SJSA1 (cell line): ENCODE measurements around the gene MYLK3. TPM values are rescaled to one million over a fixed set of nuclear protein-coding genes. Genes with fewer than 3 reads are reported as not detected.

Source experiments
- DNase-seq, 2 experiments: peaks; one replicate each; pipeline ENCODE4 v3.0.0-alpha.2; 2015 to 2020; ENCODE audit warnings: low spot score in 2 of 2, low read depth in 1 of 2
- H3K27ac ChIP-seq: fragments of 250-450 bp; sonication (Bioruptor Pico); 2 replicates; pipeline ENCODE4 v1.5.1; 2020; ENCODE audit warnings: mild to moderate bottlenecking, moderate library complexity
- H3K27me3 ChIP-seq: fragments of 250-450 bp; sonication (Bioruptor Pico); replicated peaks from 2 replicates; pipeline ENCODE4 v1.5.1; 2020; ENCODE audit warnings: mild to moderate bottlenecking, moderate library complexity
- H3K36me3 ChIP-seq: fragments of 250-450 bp; sonication (Bioruptor Pico); 2 replicates; pipeline ENCODE4 v1.5.1; 2020; ENCODE audit warnings: mild to moderate bottlenecking
- H3K4me1 ChIP-seq: fragments of 250-450 bp; sonication (Bioruptor Pico); replicated peaks from 2 replicates; pipeline ENCODE4 v1.6.1; 2021; ENCODE audit warnings: mild to moderate bottlenecking
- H3K4me3 ChIP-seq: fragments of 250-450 bp; sonication (Bioruptor Pico); 2 replicates; pipeline ENCODE4 v1.5.1; 2020; ENCODE audit warnings: mild to moderate bottlenecking
- H3K9me3 ChIP-seq: fragments of 250-450 bp; sonication (Bioruptor Pico); replicated peaks from 2 replicates; pipeline ENCODE4 v1.5.1; 2020; ENCODE audit warnings: mild to moderate bottlenecking
- total RNA-seq: library from RNA; depleted of rRNA; stranded (reverse); fragments of >200 nt; shearing (Covaris generic); gene quantifications from 2 replicates; pipeline ENCODE4 v1.2.3, GENCODE V29; 2014

MYLK3 gene
- total RNA-seq, 1 experiment from 2014 or later = 0.13 TPM

DNA sequence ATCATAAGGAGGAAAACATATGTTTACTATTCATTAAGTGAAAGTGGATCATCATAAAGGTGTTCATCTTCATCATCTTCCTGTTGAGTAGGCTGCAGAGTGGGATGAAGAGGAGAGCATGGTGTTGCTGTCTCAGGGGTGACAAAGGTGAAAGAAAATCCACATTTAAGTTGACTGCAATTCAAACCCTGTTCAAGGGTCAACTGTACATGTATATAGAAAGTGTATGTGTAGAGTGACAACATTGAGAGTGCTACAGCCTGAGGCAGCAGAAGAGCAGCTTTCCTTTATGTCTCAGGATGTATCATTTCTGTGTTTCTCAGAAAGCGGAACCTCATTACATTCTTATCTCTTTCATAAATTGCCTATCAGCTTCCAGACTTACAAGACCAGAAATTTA is 41.5 kb downstream of the MYLK3 start:
- no peaks in the 10 kb centered on the region for H3K36me3 ChIP-seq
- DNase-seq = no peak
- H3K9me3 ChIP-seq = no peaks in the 10 kb centered on the region
- H3K4me1 ChIP-seq = no peaks in the 10 kb centered on the region
- no peak overlapping the region for H3K27ac ChIP-seq
- H3K27me3 ChIP-seq = no peaks in the 10 kb centered on the region
- H3K4me3 ChIP-seq = no peak overlapping the region

- DNase-seq = no peak
- H3K27ac ChIP-seq = no peak overlapping the region
- H3K9me3 ChIP-seq = no peaks in the 10 kb centered on the region
These were observed 46.1 kb downstream of the MYLK3 start for GRCh38 chr16:46702030-46702429.

GRCh38 chr16:46701615-46702014 is 46.5 kb downstream of the MYLK3 start:
- Histone ChIP-seq H3K27me3 (no peaks in the 10 kb centered on the region), H3K36me3 (peaks cover 37% of the 10 kb centered on the region), H3K27ac (no peak overlapping the region), H3K4me3 (no peak overlapping the region), H3K9me3 (no peaks in the 10 kb centered on the region), H3K4me1 (no peaks in the 10 kb centered on the region)
- no peak for DNase-seq

More at GRCh38 chr16:46702030-46702429, 46.1 kb downstream of the MYLK3 start:
- H3K36me3 ChIP-seq = peaks cover 33% of the 10 kb centered on the region
- H3K27me3 ChIP-seq = no peaks in the 10 kb centered on the region
- no peaks in the 10 kb centered on the region for H3K4me1 ChIP-seq
- H3K4me3 ChIP-seq = no peak overlapping the region

DNA sequence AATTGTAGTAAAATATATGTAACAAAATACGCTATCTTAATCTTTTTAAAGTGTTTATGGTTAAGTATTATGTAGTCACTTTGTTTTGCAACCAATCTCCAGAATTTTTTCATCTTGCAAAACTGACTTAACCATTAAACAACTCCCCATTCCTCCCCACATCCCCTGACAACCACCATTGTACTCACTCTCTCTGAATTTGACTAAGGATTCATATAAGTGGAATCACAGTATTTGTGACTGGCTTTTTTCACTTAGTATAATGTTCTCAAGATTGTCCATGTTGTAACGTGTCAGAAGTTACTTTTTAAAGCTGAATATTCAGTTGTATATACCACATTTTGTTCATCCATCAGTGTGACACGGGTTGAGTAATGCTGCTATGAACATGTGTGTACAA is 48.1 kb downstream of the MYLK3 start:
- Histone ChIP-seq H3K27ac (no peak overlapping the region), H3K36me3 (peaks cover 53% of the 10 kb centered on the region), H3K9me3 (no peaks in the 10 kb centered on the region), H3K4me3 (no peak overlapping the region), H3K27me3 (no peaks in the 10 kb centered on the region), H3K4me1 (no peaks in the 10 kb centered on the region)
- DNase-seq = no peak

- H3K36me3 ChIP-seq = peaks cover 71% of the 10 kb centered on the region
- H3K4me3 ChIP-seq = no peak overlapping the region
- no peaks in the 10 kb centered on the region for H3K4me1 ChIP-seq
- no peak overlapping the region for H3K27ac ChIP-seq
- no peaks in the 10 kb centered on the region for H3K9me3 ChIP-seq
- no peak for DNase-seq
- H3K27me3 ChIP-seq = no peaks in the 10 kb centered on the region
These were observed 51.2 kb downstream of the MYLK3 start for GRCh38 chr16:46696957-46697356.

DNA sequence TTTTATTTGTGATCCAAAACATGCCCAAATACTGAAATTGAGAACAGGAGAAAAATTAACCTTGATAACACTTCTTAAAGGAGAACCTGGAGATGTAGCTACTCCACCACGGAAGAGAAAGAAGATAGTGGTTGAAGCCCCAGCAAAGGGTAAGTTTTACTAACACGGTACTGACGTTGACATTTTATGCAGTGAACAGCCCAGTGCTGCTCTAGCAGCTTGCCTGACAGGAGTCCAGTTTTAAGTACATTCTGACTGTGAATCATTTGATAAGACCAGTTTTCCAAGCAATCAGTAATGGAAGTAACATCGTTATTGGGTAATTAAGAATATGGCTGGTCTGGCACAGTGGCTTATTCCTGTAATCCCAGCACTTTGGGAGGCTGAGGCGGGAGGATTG is 52.2 kb downstream of the MYLK3 start:
- no peak for DNase-seq
- H3K27ac ChIP-seq = no peak overlapping the region
- no peaks in the 10 kb centered on the region for H3K9me3 ChIP-seq
- no peaks in the 10 kb centered on the region for H3K27me3 ChIP-seq
- no peak overlapping the region for H3K4me3 ChIP-seq
- peaks cover 78% of the 10 kb centered on the region for H3K36me3 ChIP-seq
- H3K4me1 ChIP-seq = peaks cover 7% of the 10 kb centered on the region

DNA sequence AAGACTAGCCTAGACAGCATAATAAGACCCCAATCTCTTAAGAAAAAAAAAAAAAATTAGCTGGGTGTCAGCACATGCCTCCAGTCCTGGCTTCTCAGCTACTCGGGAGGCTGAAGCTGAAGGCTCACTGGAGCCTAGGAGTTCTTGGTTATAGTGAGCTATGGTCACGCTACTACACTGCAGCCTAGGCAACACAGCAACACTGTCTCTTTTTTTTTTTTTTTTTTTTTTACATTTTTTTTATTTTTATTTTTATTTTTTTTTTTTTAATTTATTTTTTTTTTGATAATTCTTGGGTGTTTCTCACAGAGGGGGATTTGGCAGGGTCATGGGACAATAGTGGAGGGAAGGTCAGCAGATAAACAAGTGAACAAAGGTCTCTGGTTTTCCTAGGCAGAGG is 54.5 kb downstream of the MYLK3 start:
- Histone ChIP-seq H3K4me3 (no peak overlapping the region), H3K9me3 (no peaks in the 10 kb centered on the region), H3K27me3 (no peaks in the 10 kb centered on the region), H3K4me1 (peaks cover 11% of the 10 kb centered on the region), H3K36me3 (peaks cover 69% of the 10 kb centered on the region), H3K27ac (no peak overlapping the region)
- DNase-seq = no peak

GRCh38 chr16:46691726-46692125 is 56.4 kb downstream of the MYLK3 start:
- Histone ChIP-seq H3K9me3 (no peaks in the 10 kb centered on the region), H3K27ac (no peak overlapping the region), H3K4me1 (peaks cover 20% of the 10 kb centered on the region), H3K27me3 (no peaks in the 10 kb centered on the region), H3K36me3 (peaks cover 51% of the 10 kb centered on the region), H3K4me3 (no peak overlapping the region; the same call in 1 of the 2 replicates)
- no peak for DNase-seq

DNA sequence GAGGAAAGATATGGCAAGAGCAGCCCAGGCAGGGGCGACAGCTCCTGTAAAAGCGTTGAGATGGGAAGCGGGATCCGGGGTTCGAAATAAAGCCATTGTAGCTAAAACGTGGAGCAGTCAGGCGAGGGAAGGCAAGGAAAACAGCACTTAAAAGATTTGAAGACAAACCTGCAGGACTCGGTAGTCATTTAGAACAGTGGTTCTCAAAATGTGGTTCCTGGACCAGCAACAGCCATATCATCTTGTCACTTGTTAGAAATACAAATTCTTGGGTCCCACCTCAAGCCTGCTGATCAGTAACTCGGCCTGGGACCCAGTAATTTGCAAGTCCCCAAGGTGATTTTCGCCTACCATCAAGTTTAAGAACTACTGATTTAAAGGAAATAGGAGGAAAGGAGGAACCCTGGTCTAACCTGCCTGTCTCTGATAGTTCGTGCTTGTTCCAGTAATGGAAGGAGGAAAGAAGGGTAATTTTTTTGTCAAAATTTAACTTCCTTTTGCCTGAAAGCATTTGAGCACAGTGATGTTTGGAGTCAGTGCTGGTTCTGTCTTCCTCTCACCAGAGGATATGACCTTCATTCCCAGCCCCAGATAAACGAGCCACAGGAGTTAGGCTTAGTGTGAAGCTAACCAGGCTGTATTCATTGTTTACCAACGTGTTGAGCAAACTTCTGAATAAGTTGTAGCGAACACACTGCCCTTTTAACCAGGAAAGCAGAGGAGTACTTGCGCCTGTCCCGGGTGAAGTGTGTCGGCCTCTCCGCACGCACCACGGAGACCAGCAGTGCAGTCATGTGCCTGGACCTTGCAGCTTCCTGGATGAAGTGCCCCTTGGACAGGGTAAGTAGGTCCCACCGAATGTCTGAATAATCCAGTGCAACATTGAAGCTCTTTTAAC is 57.6 kb downstream of the MYLK3 start:
- peaks cover 39% of the 10 kb centered on the region for H3K36me3 ChIP-seq
- peak in 1 of 2 experiments; percentile 15 for DNase-seq
- H3K27me3 ChIP-seq = no peaks in the 10 kb centered on the region
- peaks cover 20% of the 10 kb centered on the region for H3K4me1 ChIP-seq
- peak overlapping the region; percentile 90; the same call in 1 of the 2 replicates for H3K27ac ChIP-seq
- no peaks in the 10 kb centered on the region for H3K9me3 ChIP-seq
- H3K4me3 ChIP-seq = peak overlapping the region; percentile 62

DNA sequence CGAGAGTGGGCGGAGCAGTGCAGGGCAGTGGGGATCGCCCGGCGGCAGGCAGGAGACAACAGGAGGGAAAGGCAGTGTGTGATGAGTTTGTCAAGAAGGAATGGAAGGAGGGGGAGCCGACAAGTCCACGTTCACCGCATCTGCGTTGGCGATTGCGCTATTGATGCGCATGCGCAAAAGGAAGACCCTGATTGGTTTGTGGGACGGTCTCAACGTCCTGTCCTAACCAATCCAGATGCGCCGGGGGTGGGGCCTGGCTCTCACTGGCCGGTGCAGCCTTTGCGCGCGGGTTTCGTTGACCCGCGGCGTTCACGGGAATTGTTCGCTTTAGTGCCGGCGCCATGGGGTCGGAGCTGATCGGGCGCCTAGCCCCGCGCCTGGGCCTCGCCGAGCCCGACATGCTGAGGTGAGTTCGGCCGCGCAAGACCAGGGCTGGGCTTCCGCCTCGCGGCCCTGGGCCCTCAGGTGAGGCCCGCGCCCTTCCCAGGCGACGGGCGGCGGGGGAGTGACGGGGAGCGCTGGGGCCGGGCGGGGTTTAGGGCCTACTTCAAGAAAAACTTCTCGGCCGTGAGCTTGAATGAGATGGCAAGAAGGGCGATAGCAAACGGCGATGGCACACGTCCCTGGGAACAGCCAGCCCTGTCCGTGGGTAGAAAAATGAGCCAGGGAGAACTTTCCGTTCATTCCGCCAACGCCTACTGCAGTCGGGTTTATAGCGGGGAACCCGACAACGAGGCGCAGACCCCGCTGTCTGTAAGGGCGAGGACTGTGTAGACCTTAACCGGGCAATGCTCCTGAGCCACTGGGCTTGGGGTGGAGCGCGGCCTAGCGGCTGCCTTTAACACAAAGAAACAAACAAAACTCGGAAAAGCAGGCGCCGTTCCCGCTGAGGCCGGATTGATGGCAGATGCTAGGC is 58.5 kb downstream of the MYLK3 start, which contains the start of gene ORC6:
TSS of gene ORC6 (plus strand) at position 295 of the 916 bp plus-strand sequence. CDS start at position 342, 47 bp downstream.
- peaks cover 20% of the 10 kb centered on the region for H3K4me1 ChIP-seq
- no peaks in the 10 kb centered on the region for H3K27me3 ChIP-seq
- DNase-seq = peak; percentile 99
- H3K9me3 ChIP-seq = no peaks in the 10 kb centered on the region
- peak within 1 kb of the TSS; percentile 62 for H3K4me3 ChIP-seq
- peak within 1 kb of the TSS; percentile 90 for H3K27ac ChIP-seq
- peaks cover 30% of the 10 kb centered on the region for H3K36me3 ChIP-seq

DNA sequence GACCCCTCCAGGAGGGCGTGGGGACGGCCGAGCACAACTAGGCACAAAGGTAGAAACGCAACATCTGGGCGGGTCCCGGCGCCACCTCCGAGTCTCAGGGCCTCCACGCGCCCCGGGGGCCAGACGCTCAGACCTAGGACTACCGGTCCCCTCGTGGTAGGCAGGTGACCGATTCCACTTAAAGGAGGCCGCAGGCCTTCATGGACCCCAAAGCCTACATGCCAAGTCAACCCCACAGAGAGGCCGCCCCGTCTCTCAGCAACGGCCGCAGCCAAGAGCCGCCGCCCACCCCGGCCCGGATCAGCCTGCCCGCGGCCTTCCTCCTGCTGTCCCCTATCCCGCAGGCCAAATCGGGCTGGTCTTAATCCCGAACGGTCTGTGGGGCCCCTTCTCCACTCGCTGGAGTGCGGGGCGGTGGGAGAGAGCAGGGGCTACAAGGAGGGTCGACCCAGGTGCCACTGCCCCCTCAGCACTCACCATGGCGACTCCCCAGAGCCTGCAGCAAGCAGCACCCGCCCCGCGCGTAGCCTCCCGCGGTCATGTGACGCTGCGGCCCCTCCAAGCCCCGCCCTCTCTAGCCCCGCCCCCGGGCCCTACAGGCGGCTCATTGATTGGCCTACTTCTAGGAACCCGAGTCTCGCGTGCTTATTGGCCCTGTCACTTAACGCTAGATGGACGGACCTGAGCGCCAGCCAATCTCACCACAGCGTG is 59.3 kb downstream of the MYLK3 start, which contains the start of gene VPS35:
TSS of gene VPS35 (minus strand) at position 525 of the 711 bp plus-strand sequence. CDS start at position 480, 45 bp downstream.
- H3K36me3 ChIP-seq = peaks cover 28% of the 10 kb centered on the region
- peak within 1 kb of the TSS; percentile 62 for H3K4me3 ChIP-seq
- H3K27me3 ChIP-seq = no peaks in the 10 kb centered on the region
- no peaks in the 10 kb centered on the region for H3K9me3 ChIP-seq
- peak within 1 kb of the TSS; percentile 90 for H3K27ac ChIP-seq
- DNase-seq = peak; percentile 99
- H3K4me1 ChIP-seq = peaks cover 20% of the 10 kb centered on the region

DNA sequence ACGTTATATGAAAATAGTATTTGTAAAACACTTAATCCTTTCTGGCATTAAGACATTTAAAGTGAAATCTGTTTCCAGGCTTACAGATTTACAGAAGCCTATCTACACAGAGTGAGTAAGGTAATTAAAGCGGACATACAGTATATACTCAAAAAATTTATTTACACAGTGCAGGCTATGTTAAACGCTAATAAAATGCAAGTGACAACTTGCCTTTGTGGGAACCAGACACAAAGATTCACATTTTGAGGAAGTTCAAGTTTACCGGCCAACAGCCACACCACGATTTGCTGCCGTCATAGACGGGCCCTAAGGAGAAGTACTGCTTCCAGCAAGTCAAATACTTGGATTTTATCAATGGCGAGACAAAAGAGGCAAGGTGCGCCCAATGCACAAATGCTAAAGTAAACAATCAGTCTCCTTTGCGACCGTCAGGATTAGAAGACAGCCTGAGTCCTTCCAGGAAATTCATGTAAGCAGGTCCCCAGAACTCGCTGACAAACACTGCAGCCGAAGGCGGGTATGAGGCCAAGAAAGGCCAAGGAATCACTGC is 60.0 kb downstream of the MYLK3 start:
- DNase-seq = no peak
- no peak overlapping the region for H3K27ac ChIP-seq
- no peaks in the 10 kb centered on the region for H3K9me3 ChIP-seq

DNA sequence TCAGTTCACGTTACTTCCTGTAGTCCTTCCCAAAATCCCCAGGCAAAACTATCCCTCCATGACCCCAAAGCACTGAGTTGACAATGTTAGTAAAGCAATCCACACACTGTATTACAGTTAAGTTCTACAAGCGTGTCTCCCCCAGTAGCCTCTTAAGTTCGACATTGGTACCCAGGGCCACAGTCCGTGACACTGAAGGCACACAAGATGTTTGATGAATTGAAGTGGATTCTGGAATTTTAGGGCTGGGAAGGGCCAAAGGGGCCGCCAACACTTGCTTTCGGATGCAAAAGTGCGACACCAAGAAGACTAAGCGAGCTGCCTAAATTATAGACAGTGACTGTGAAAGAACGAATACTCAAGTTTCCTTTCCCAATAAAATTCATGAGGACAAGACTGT is 60.7 kb downstream of the MYLK3 start:
- Histone ChIP-seq H3K27me3 (no peaks in the 10 kb centered on the region), H3K9me3 (no peaks in the 10 kb centered on the region), H3K36me3 (peaks cover 21% of the 10 kb centered on the region), H3K27ac (no peak overlapping the region), H3K4me3 (peak overlapping the region; percentile 62; the same call in 1 of the 2 replicates), H3K4me1 (peaks cover 20% of the 10 kb centered on the region)
- DNase-seq = no peak

More for the DNA sequence above, 60.0 kb downstream of the MYLK3 start:
- Histone ChIP-seq H3K4me3 (peak overlapping the region; percentile 62), H3K27me3 (no peaks in the 10 kb centered on the region), H3K36me3 (peaks cover 26% of the 10 kb centered on the region), H3K4me1 (peaks cover 20% of the 10 kb centered on the region)
